Vagina (tissue), 2 donors: ENCODE data around the gene ITGAV.

Experiments
- CTCF ChIP-seq, 3 experiments: fragments of 450-650 bp in 2 of 3; fragments of 200-600 bp in 1 of 3; sonication (generic) in 1 of 3; IDR thresholded peaks; one replicate each; pipeline ENCODE4 v1.5.1; 2017 to 2019; ENCODE audit warnings: antibody characterized with exemption in 3 of 3, mild to moderate bottlenecking in 2 of 3, moderate library complexity in 2 of 3
- POLR2A ChIP-seq, 2 donors: fragments of 450-650 bp; IDR thresholded peaks; one replicate each; pipeline ENCODE4 v1.6.1; 2017; ENCODE audit warnings: antibody characterized with exemption in 2 of 2, mild to moderate bottlenecking in 2 of 2, moderate library complexity in 2 of 2

DNA sequence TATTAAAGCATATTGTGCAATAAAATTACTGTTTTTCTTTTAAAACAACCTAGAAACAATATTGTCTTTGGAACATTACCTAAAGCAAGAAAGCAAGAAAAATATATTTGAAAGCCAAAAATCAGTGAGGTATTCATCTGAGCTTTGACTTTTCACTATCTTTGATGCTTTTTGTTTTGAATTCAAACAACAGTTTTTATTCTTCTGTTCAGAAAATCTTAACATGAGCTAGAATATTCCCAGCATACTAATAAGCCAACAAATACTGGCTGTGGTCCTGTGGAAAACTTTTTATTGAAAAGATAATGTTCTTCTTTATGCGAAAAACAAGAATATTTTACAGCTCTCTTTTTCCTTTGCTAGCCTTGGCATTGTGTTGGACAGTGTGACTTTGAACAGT, 123.8 kb downstream of the ITGAV start:
- TF ChIP-seq POLR2A (IDR thresholded peaks at IDR 0.05) (no peak), CTCF (IDR thresholded peaks at IDR 0.05) (no peak)
